ENCODE measurements around the gene FCSK. TPM values are rescaled to one million over a fixed set of nuclear protein-coding genes. Genes with fewer than 3 reads are reported as not detected.

The FCSK gene
- polyA plus RNA-seq, 10 donors, result 4.4 to 10.0 (median 6.4) TPM

- peak in 2 of 3 donors; percentile 25 to 42 for DNase-seq
Observed at GRCh38 chr16:70476272-70477020, 22.1 kb downstream of the FCSK start.

- DNase-seq, result no peak
Observed at GRCh38 chr16:70478169-70478568, 23.8 kb downstream of the FCSK start.

GRCh38 chr16:70478912-70479341 lies 24.5 kb downstream of the FCSK start:
- no peak for DNase-seq

- DNase-seq, result no peak
Observed at GRCh38 chr16:70480127-70481105, 26.0 kb downstream of the FCSK start.

- no peak for DNase-seq
Observed at GRCh38 chr16:70481929-70482536, 27.6 kb downstream of the FCSK start.

- DNase-seq, result no peak
Observed at GRCh38 chr16:70482624-70483023, 28.2 kb downstream of the FCSK start.

- no peak for DNase-seq
Observed at GRCh38 chr16:70483426-70483825, 29.0 kb downstream of the FCSK start.

- DNase-seq, result no peak
Observed at GRCh38 chr16:70484867-70485266, 30.5 kb downstream of the FCSK start.

GRCh38 chr16:70490261-70490660 lies 35.9 kb downstream of the FCSK start:
- peak in 1 of 3 donors; percentile 9 for DNase-seq

GRCh38 chr16:70493802-70494201 lies 39.4 kb downstream of the FCSK start:
- no peak for DNase-seq

- no peak for DNase-seq
Observed at GRCh38 chr16:70494202-70494770, 39.9 kb downstream of the FCSK start.

GRCh38 chr16:70494777-70495176 lies 40.4 kb downstream of the FCSK start:
- no peak for DNase-seq

GRCh38 chr16:70495425-70496182 lies 41.2 kb downstream of the FCSK start:
- no peak for DNase-seq

- DNase-seq, result no peak
Observed at GRCh38 chr16:70496513-70496912, 42.1 kb downstream of the FCSK start.

GRCh38 chr16:70508752-70509151 lies 54.4 kb downstream of the FCSK start:
- DNase-seq, result no peak

- no peak for DNase-seq
Observed at GRCh38 chr16:70510216-70510615, 55.8 kb downstream of the FCSK start.

GRCh38 chr16:70511833-70512232 lies 57.4 kb downstream of the FCSK start:
- no peak for DNase-seq

GRCh38 chr16:70512456-70512855 lies 58.1 kb downstream of the FCSK start:
- DNase-seq, result no peak

- peak in 1 of 3 donors; percentile 33 for DNase-seq
Observed at GRCh38 chr16:70520612-70521297, 66.4 kb downstream of the FCSK start.
